ENCODE data around the gene EEFSEC. TPM values are rescaled to one million over a fixed set of nuclear protein-coding genes. Genes with fewer than 3 reads are reported as not detected.

EEFSEC gene
- total and polyA plus RNA-seq, 8 donors = 5.9 to 9.8 (median 7.4) TPM

GRCh38 chr3:128127236-128127635 lies 26.0 kb upstream of the EEFSEC start:
- Histone ChIP-seq H3K4me1 (peaks cover 0 to 8% (median 0%) of the 10 kb centered on the region in 3 donors), H3K27ac (no peak overlapping the region), H3K36me3 (no peaks in the 10 kb centered on the region), H3K27me3 (no peaks in the 10 kb centered on the region), H3K9me3 (no peaks in the 10 kb centered on the region), H3K4me3 (no peak overlapping the region)
- FAIRE-seq = no peak
- WGBS, 2 donors = 37 to 38% methylated on average over 2 of the region's 2 CpGs
- ATAC-seq = no peak
- intact Hi-C loops (cut with DNase I) = no loop called here
- no peak for DNase-seq
- TF ChIP-seq CTCF (IDR thresholded peaks at IDR 0.05) = no peak

GRCh38 chr3:128128251-128128650 lies 25.0 kb upstream of the EEFSEC start:
- WGBS, 2 donors = 18 to 29% methylated on average over 1 of the region's 1 CpG
- intact Hi-C loops (cut with DNase I) = no loop called here

GRCh38 chr3:128131897-128132646 lies 21.2 kb upstream of the EEFSEC start:
- WGBS, 2 donors = 85 to 89% methylated on average over 7 of the region's 7 CpGs
- no peak for DNase-seq
- Histone ChIP-seq H3K27me3 (no peaks in the 10 kb centered on the region), H3K4me3 (no peak overlapping the region), H3K4me1 (no peaks in the 10 kb centered on the region), H3K27ac (no peak overlapping the region), H3K36me3 (no peaks in the 10 kb centered on the region), H3K9me3 (no peaks in the 10 kb centered on the region)
- TF ChIP-seq CTCF (IDR thresholded peaks at IDR 0.05) = no peak
- no peak for FAIRE-seq
- intact Hi-C loops (cut with DNase I) = loop anchor here in 1 of 3 donors (5.0 kb wide), 1 partner anchor 55 kb away; no protein-coding TSS in a partner anchor
- ATAC-seq = no peak

More at GRCh38 chr3:128128251-128128650, 25.0 kb upstream of the EEFSEC start:
- no peak overlapping the region for H3K4me3 ChIP-seq
- ATAC-seq (no peak), DNase-seq (no peak), FAIRE-seq (no peak)
- H3K27ac ChIP-seq = no peak overlapping the region
- H3K4me1 ChIP-seq = no peaks in the 10 kb centered on the region
- H3K36me3 ChIP-seq = no peaks in the 10 kb centered on the region
- no peak for TF ChIP-seq CTCF (IDR thresholded peaks at IDR 0.05)
- H3K9me3 ChIP-seq = no peaks in the 10 kb centered on the region
- H3K27me3 ChIP-seq = no peaks in the 10 kb centered on the region

GRCh38 chr3:128133273-128133883 lies 19.9 kb upstream of the EEFSEC start:
- peak in 3 of 4 donors; percentile 27 to 53 (median 47) for TF ChIP-seq CTCF (IDR thresholded peaks at IDR 0.05)
- H3K9me3 ChIP-seq = no peaks in the 10 kb centered on the region
- H3K27ac ChIP-seq = no peak overlapping the region
- no peak overlapping the region for H3K4me3 ChIP-seq
- no peaks in the 10 kb centered on the region for H3K36me3 ChIP-seq
- WGBS, 2 donors = 47 to 56% methylated on average over 3 of the region's 3 CpGs
- FAIRE-seq (no peak), ATAC-seq (peak in 3 of 4 donors; percentile 82 to 89 (median 85)), DNase-seq (peak in 1 of 6 donors; percentile 41)
- no peaks in the 10 kb centered on the region for H3K4me1 ChIP-seq
- intact Hi-C loops (cut with DNase I) = loop anchor here in 1 of 3 donors (5.0 kb wide), 1 partner anchor 56 kb away; no protein-coding TSS in a partner anchor
- no peaks in the 10 kb centered on the region for H3K27me3 ChIP-seq

GRCh38 chr3:128143496-128143895 lies 9.8 kb upstream of the EEFSEC start:
- H3K9me3 ChIP-seq = no peaks in the 10 kb centered on the region
- H3K4me3 ChIP-seq = no peak overlapping the region
- no peaks in the 10 kb centered on the region for H3K36me3 ChIP-seq
- 85 to 89% methylated on average over 4 of the region's 4 CpGs for WGBS, 2 donors
- DNase-seq = no peak
- H3K27ac ChIP-seq = no peak overlapping the region
- TF ChIP-seq CTCF (IDR thresholded peaks at IDR 0.05) = no peak
- no peaks in the 10 kb centered on the region for H3K4me1 ChIP-seq
- ATAC-seq = no peak
- H3K27me3 ChIP-seq = no peaks in the 10 kb centered on the region
- intact Hi-C loops (cut with DNase I) = no loop called here
- no peak for FAIRE-seq

All from pancreas (tissue), 10 donors.